NK-92 (cell line): ENCODE measurements around the gene DFFA.
A peak's percentile ranks its signal among the peaks of the same experiment; 100 is the strongest.

Experiments
- DNase-seq: peaks from one replicate; lab custom pipeline; 2025; ENCODE audit not compliant: unreplicated experiment; lab: John Stamatoyannopoulos, UW

Gene DFFA, protein sequence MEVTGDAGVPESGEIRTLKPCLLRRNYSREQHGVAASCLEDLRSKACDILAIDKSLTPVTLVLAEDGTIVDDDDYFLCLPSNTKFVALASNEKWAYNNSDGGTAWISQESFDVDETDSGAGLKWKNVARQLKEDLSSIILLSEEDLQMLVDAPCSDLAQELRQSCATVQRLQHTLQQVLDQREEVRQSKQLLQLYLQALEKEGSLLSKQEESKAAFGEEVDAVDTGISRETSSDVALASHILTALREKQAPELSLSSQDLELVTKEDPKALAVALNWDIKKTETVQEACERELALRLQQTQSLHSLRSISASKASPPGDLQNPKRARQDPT

DNA sequence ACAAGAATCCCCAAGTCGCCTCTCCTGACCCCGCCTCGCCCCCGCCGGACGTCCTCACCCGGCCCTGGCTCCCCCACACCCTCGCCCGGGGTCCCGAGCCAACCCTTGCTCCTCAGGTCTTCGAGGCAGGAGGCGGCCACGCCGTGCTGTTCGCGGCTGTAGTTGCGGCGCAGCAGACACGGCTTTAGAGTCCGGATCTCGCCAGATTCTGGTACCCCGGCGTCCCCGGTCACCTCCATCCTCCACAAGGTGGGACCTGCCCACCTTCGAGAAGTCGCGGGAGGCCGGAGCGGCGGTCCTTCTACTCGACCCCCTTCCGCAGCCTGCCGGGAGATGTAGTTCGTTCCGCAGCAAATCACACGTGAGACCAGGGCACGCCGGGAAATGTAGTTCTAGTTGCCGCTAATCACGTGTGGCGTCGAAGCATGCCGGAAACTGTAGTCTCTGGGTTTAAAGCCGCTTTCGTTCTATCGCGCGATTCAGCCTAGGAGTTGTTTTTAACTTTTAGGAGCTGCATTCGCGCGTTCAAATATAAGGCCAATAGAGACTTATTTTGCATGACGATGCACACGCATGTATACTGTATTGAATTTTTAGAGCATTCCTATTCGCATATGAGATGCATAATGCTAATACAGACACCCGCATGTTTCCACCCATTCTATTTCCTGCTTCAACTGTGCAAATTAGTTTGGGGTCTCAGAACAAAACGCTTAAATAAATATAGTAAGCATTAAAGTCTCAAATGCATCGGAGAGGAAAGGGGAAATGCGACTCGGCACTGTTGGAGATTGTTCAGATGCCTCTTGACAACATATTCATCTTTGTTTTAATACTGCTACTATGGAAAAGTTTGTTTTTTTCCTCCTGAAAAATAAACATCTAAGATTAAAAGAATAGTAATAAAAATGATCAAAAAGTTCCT, at the start of gene DFFA:
Gene DFFA, minus strand, starts transcription at position 310 of the 925 bp plus-strand sequence. Its CDS starts 71 bp downstream, at position 239.
- DNase-seq = peak; percentile 55

DNA sequence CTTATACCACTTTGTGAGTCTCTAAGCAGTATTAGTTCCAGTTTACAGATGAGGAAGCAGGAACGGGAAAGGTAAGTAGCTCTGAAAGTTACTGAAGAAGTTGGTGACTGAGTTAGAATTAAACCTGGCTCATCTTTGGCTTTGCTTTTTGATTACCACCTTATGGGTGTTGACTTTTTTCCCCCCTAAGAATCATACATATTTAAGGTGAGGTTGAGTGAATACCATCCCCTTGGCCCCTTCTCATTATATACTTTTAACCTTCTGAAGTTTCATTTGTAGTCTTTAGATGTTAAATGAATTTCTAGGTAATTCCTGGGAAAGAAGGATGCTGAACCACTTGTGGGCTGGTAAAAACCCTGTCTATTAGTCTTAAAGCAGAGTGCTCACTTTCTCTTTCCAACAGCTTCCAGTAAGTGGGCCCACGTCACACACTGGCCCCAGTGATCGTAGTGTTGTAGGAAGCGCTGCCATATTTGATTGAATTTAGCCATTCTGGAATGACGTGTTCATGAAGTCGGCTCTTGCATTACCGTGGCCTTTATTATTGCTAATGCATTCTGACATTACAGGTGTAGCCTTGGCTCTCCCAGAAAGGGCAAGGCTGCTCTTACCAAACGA, 49.3 kb upstream of the DFFA start:
- no peak for DNase-seq

DNA sequence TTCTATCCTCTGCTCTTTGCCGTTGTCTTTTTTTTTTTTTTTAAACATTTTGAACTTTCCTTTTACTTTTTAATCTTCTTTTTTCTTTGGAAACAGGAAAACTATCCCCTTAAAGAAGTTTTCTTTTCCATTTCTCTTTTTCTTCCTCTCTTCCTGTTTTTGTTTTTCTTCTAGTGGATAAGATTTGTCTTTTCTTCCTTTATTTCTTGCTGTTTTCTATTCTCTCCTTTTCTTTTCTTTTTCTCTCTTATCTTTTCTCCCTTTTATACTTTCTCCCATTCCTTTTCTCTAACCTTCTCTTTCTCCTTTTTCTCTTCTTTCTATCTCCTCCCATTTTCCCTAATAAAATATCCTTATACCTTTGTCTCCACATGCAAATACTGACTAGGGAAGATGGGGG, 48.6 kb upstream of the DFFA start:
- DNase-seq = no peak

DNA sequence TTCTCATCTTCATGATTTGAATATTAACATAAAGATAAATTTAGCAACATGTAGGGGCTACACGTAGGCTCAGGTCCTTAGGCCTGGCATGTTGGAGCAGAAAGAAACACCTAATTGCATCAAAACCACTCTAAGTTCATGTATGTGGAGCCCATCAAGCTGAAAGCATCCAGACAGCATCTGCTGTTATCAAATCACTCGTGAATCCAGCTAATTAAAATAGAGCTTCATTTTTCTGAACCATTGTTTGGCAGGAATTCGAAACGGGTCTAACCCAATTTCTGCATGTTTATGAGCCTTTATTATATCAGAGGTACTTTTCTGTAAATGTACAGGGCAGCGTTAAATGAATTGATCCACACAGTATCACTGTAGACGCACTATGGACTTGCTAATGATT, 48.2 kb upstream of the DFFA start:
- DNase-seq = no peak

DNA sequence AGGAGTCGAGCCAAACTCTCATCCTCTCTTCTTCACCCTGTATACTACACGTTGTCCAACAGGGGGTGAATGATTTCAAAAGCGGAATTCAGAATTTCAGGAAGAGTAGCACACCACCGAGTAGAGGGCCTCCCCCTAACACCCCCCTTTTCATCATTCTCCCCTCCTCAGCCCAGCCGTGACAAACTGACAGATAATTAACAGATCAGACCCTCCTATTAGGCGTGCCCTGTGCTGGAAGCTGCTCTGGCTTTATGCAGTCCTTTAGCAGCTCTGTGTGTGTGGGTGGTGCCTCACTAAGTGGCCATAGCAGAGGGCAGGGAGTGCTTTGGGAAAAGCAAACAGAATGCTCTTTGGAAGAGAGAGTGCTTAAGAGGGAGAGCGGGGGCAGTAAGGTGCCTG, 46.7 kb upstream of the DFFA start:
- no peak for DNase-seq

DNA sequence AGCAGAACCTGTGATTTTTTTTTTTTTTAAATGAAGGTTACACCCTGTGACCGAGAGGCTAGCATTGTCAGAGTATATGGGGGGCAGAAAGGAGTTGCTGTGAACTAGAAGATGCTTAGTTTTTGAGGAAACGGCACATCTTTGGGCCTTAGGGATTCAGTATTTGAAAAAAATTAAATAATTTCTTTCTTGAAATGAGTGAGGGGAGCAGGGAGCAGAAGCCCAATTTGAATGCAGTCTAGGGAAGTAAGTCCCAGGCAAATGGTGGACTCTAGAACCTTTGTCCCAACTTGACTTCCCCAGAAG, 45.3 kb upstream of the DFFA start:
- no peak for DNase-seq

DNA sequence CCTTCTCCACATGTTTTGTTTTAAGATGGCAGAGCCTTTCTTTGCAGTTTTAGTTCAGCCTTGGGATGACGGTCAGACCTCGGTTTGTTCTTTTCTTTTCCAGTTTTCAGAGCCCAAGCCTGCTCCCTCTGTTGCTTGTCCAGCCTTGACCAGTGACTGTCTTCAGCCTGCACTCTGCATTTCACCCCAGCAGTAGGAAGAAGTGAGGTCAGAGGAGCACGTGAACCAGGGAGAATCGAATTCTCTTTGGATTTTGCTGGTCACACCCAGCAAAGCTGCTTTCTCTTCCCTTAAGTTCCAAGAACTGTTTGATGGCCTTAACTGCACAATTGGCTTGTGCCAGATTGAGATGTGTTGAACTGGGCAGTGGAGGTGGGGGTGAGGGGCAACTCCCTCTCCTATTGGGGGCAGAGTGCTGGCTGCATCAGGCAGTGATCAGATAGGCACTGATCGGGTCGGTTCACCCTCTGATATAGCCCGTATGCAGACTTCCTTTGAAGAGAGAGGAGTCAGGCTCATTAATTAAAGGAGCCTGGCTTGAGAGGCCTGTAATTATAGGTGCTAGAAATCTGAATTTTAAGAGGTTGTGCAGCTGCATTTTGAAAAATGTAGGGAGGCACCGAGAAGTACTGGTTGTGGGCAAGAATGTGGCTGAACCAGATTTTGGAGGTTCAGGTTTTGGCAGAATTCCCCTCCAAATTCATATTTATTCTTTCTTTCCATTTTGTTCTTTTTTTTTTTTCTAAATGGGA, 44.8 kb upstream of the DFFA start:
- no peak for DNase-seq

DNA sequence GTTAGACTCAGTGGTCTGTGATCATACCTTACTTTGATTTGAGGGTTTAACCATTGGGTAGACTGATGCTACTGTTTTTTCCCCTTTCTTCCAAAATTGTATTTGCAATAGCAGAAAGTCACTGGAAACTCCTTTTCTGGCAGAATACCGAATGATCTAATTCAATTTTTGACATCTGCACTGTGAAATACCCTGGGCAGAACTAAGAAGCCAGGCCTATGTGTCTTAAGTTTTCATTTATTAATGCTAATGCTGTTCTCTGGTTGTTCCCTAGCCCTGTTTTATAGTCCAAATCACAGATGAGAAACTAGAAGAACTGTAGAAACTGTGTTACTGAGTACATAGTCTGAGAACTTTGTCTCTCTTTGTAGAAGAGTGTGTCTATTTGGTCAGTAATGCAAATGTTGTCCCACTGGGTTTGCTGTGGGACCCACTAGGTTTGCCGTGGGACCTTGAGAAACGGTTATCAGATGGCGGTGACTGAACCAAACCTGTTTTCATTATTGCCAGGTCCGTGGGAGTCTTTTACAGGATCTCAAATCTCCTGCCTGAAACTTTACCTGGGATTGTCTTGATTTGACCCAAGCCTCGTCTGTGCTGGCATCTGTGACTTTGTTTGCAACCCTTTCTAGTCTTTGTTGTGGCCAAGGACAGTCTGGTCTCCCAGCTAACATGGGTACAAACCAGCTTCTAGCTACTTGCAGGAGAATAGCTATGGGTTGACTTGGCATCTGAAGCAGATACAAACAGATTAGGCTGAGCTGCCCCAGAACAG, 43.8 kb upstream of the DFFA start:
- no peak for DNase-seq

DNA sequence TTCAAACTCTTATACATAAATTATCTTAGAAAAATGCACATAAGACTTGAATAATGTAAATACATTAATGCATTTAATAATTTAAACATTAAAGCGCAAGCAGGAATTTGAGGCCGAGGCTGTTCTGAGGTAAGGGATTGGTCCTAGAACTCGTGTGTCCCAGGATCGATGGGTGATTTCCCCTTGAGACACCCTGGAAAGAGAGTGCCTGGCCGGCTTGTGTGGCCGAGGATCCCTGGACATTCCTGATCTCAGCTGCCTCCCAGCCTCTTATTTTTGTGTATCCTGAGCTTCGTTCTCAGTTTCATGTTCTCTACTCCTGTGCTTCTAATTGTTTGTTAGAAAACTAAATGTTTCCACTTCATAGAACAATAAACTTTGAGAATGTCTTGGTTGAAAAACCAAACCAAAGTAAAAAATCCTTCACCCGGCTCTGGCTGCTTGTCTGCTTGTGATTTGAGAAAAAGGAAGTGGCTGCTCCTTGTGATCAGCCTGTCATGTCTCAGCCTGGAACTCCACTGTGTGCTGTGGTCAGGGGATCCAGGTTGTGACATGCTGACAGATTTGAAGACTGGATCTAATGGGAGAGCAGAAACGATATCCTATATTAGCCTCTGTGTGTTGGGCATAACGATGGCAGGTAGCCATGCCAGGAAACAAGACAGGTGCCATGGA, 43.1 kb upstream of the DFFA start:
- DNase-seq = no peak

DNA sequence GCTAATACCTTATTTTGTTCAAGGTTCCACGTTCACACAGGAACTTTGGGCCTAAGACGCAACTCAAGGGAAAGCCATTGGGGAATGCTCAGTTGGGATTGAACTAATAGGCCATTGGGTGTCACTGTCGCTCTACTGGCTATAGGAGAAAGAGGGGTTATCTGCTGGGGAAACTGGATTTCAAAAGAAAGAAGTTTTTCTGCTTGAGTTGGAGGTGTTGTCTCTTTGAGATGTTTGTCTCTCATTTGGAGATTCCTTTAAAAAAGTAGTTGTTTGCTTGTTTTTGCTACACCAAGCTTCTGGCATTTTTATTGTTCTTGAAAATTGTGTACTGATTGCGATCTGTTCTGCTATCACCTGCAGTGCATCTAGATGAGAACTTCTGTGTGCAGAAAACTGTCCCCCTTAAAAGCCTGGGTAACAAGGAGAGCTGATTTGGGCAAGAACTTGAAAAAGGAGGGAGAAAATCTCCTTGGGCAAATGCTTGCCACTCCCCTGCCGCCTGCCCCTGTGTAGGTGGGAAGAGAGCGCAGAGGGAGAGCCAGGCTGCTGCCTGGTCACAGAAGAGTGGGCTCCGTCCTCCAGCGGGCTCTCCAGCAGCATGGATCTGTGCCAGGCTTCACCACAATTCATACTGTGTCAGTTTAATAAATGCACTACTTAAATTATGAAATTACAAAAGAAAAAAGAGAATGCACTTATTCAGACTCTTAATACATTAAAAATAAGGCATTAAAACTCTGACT, 42.3 kb upstream of the DFFA start:
- no peak for DNase-seq

DNA sequence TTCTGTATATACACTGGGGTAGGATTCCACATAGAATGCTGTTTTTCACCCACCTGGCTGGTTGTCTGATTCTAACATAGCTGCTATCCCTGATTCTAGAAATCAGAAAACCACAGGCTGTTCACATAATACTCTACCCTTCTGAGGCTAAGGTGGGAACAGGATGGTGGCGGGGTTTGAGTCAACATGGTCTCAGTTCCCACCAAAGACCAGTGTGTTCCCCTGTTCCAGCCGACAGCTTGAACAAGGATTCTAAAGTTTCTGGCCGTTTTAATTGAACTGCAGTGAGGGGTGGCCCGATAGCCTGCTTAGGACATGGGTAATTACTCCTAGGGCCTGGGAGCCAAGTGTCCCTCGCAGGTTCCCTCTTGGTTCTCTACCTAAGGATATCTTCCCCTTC, 40.9 kb upstream of the DFFA start:
- no peak for DNase-seq

DNA sequence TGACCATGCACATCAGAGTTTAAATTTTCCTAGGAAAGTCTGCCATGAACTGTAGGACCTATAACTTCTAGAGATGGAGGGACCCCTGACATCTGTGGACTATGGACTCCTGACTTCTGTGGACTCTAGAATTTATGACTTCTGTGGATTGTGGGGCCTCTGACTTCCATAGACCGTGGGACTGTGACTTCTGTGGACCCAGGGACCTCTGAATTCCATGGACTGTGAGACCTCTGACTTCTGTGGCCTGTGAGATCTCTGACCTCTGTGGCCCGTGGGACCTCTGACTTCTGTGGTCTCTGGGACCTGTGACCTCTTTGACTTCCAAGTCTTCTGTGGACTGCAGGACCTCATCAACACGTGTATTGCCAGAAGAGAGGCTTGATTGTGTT, 39.2 kb upstream of the DFFA start:
- no peak for DNase-seq

DNA sequence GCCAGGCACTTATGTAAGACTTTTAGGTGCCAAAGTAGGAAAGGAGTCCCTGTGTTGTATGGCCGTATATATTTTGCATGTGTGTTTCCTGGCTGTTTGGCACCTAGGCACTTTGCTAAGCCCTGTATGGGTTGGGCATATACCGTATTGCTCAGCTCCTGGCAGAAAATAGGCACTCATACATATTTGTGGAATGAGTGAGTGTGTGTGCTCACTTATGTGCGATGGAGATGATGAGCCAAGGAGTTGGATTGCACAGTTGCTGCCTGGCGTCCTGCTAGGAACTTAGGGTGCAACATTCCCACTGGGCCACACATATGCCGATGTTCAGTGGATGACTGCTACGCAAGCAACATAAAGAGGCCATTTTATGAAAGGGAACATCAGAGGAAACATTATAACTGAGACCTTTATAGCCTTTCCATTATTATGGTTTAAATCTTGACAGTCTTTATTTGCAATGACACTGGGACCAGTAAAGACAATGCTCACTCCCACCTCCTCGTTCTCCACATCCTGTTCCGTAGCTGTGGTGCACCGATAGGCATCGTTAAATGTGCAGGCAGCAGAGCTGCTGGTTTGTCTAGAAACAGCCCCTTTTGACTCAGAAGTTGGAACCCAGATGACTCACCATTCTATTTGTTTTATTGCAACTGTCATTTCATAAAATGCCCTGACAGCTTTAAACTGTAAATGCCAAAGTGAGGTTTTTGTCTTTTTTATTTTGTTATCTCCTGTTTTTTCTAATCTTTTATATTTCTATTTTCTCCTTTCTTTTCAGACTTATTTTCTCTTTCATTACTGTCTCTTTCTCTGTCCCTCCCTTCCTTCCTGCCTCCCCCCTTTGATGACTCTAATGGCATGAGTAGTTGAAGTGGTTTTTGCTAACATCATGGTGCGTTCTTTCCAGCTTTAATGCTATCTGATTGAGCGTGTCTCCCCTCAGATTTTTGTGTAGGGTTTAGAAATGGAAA, 38.5 kb upstream of the DFFA start:
- no peak for DNase-seq

DNA sequence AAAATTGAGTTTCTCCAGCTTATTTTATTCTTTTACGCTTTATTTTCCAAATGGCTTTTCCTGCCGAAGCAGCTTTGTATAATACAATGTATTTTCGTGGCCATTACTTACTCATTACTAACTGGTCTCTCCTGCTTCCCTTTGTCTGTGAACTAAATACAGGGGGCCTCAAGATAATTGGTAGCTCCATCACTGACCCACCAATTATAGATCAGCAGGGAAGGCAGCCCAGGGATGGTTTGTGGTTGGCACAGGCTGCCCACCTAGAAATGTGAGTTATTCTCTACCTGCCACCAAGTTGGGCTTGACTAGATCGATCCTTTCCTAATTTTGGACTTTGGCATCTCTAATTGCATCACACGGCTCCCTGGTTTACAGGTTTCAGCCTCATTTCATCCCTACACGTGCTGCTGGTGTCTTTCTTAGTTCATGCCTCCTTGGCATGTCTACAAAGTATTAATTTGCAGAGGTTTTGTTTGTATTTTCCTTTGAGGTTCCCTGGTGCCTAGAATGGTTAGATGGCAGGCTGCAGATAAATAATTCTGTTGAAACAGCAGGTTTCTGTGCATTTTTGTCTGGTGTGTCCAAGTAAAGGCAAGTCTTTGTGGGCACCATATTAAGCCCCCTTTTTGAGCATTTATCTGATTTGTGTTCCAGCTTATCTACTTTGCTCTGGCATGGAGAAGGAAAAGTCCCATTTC, 37.6 kb upstream of the DFFA start:
- no peak for DNase-seq

DNA sequence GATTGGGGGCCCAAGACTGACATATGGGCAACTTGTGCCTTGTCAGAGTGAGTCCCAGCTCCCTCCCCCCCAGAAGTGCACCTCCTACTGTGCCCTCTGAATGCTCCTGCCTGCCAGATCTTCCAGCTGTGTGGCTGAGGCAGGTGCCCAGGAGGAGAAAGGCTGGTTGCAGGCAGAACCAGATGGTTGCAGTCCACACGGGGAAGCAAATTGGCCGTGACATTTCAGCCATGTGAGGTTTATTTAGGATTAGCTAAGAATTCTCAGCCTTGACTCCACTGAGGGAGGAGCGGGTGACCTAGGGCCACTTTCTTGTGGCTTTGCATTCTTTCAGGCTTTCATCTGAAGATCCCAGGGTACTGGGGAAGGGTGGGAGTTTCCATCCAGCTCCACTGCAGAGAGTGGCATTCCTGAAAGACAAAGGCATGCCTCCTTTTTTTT, 36.2 kb upstream of the DFFA start:
- DNase-seq = no peak

DNA sequence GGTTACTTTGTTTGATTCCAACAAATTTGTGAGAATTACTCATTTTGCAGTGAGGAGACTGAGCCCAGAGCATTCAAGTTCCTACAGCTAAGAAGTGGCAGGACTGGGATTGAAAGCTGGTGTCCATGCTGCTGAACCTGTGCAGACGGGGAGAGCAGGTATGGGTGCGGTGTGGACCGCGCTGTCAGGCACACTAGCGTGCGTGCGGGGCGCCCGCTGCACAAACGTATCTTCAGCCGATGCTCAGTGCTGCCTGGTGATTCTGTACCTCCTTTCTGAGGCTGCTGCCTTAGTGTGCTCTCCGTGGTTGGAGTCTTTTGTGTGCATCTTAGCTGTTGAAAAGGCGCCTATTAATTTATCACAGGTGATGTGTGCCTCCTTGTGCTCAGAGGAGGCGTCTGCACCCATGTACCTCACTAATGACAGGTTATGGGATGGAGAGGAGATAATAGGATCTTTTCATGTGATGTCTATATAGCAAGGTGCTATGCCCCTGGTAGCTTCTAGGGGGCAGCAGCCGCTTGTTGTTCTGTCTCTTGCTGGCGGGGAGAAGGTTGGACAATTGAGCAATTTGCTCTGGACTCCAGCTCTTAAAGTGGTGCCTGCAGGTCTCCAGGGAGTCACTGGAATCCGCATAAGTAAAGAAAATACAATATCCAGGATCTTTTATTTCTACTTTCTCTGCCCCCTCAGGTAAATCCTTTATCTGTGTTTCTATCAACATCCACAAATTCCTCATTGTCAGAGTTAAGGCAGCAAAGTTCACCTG, 35.0 kb upstream of the DFFA start:
- DNase-seq = no peak

DNA sequence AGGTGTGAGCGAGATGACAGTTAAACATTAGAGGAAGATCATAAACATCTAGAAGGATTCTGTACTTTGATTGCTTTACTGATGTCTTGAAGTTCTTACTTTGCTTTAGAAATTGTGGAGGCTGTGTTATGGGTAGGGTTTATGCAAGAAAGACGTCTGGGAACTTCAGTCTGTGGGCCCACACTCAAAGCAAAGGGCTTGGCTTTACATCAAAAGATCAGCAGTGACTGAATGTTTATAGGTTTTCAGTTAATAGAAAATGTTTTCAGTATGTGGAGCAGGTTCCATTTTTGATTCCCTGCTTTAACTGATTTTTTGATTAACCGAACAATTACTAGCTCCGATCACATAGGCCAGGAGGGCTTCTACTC, 34.3 kb upstream of the DFFA start:
- DNase-seq = no peak
